Omental fat pad (tissue), 4 donors: Measurements from ENCODE around the gene PDE8B. TPM values are rescaled to one million over a fixed set of nuclear protein-coding genes. Genes with fewer than 3 reads are reported as not detected.
"Not testable (repeated sequence)": the region's sequence is repeated elsewhere in the genome, so short reads cannot be mapped to it uniquely, and the experiment has no call there.

Experiments used
- ATAC-seq: fragments of 150-250 bp; one replicate; pipeline ENCODE4 v1.9.1; 2016; ENCODE audit warnings: mild to moderate bottlenecking, moderate library complexity; ENCODE audit not compliant: low FRiP score
- DNase-seq: peaks from one replicate; pipeline ENCODE4 v3.0.0-alpha.2; 2019; ENCODE audit warnings: low spot score
- total RNA-seq, 4 donors: library from RNA; depleted of rRNA; stranded (reverse); fragments of >200 nt; gene quantifications; one replicate each; pipeline ENCODE4 v1.1.0, GENCODE V29; 2016
- TF ChIP-seq, protein P1 (sequence below), 3 donors: fragments of 450-650 bp; IDR thresholded peaks; one replicate each; pipeline ENCODE4 v1.5.1; 2016 to 2017; ENCODE audit warnings: antibody characterized with exemption in 3 of 3, mild to moderate bottlenecking in 3 of 3, moderate library complexity in 2 of 3

PDE8B gene
- total RNA-seq, 4 donors from 2014 or later = 20.5 to 53.1 (median 36.9) TPM

- ATAC-seq (no peak), DNase-seq (no peak)
- TF ChIP-seq, protein P1, sequence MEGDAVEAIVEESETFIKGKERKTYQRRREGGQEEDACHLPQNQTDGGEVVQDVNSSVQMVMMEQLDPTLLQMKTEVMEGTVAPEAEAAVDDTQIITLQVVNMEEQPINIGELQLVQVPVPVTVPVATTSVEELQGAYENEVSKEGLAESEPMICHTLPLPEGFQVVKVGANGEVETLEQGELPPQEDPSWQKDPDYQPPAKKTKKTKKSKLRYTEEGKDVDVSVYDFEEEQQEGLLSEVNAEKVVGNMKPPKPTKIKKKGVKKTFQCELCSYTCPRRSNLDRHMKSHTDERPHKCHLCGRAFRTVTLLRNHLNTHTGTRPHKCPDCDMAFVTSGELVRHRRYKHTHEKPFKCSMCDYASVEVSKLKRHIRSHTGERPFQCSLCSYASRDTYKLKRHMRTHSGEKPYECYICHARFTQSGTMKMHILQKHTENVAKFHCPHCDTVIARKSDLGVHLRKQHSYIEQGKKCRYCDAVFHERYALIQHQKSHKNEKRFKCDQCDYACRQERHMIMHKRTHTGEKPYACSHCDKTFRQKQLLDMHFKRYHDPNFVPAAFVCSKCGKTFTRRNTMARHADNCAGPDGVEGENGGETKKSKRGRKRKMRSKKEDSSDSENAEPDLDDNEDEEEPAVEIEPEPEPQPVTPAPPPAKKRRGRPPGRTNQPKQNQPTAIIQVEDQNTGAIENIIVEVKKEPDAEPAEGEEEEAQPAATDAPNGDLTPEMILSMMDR (IDR thresholded peaks at IDR 0.05) = no peak
These were observed 253.4 kb downstream of the PDE8B start for GRCh38 chr5:77463905-77464304.

GRCh38 chr5:77468875-77469274 is 258.4 kb downstream of the PDE8B start:
- not testable (repeated sequence) for DNase-seq, ATAC-seq

- not testable (repeated sequence) for DNase-seq, ATAC-seq
These were observed 264.6 kb downstream of the PDE8B start for GRCh38 chr5:77475041-77475440.

Other genes with a start within 250 kb of the PDE8B start
- gene AGGF1, start 180.3 kb upstream of the PDE8B start, total RNA-seq = 10 to 100 TPM; 15.4 to 25.5 (median 19.6) TPM
- gene ZBED3, start 123.4 kb upstream of the PDE8B start, total RNA-seq = 10 to 100 TPM in 1 of 4 donors, 1 to 10 TPM in 3; 7.7 to 22.1 (median 9.6) TPM